Hypothalamus (tissue), 51 donors: ENCODE measurements around the gene EFNA2.

Experiments
- DNase-seq, 51 donors: peaks; one replicate each; lab custom pipeline; 2025; lab: John Stamatoyannopoulos, UW

Gene EFNA2

GRCh38 chr19:1285737-1286360 is at the start of gene EFNA2:
Gene EFNA2 (plus strand): TSS chr19:1285873. CDS start chr19:1286169, 296 bp downstream.
- peak in 1 of 51 donors; percentile 29 for DNase-seq

- peak in 20 of 51 donors; percentile 18 to 63 (median 46) for DNase-seq
Measured at GRCh38 chr19:1236576-1236975, 49.1 kb upstream of the EFNA2 start.

- peak in 27 of 51 donors; percentile 11 to 61 (median 41) for DNase-seq
Measured at GRCh38 chr19:1237027-1237659, 48.5 kb upstream of the EFNA2 start.

GRCh38 chr19:1237754-1238368 is 47.8 kb upstream of the EFNA2 start, which contains the start of gene CBARP:
Gene CBARP (minus strand): TSS chr19:1238005. CDS start chr19:1236100, 1,905 bp downstream.
- DNase-seq, result peak in 34 of 51 donors; percentile 14 to 83 (median 48)

- DNase-seq, result peak in 5 of 51 donors; percentile 16 to 43 (median 28)
Measured at GRCh38 chr19:1238369-1239303, 47.0 kb upstream of the EFNA2 start.

- DNase-seq, result peak in 2 of 51 donors; percentile 47 to 49
Measured at GRCh38 chr19:1239420-1239795, 46.3 kb upstream of the EFNA2 start.

GRCh38 chr19:1239796-1240737 is 45.6 kb upstream of the EFNA2 start:
- DNase-seq, result peak; percentile 36 to 96 (median 82)

GRCh38 chr19:1240925-1241324 is 44.7 kb upstream of the EFNA2 start:
- peak in 1 of 51 donors; percentile 26 for DNase-seq

GRCh38 chr19:1241417-1242095 is 44.1 kb upstream of the EFNA2 start, which contains the start of gene ATP5F1D:
Gene ATP5F1D (plus strand): TSS chr19:1241751. CDS start chr19:1241851, 100 bp downstream.
- peak; percentile 38 to 95 (median 88) for DNase-seq

- peak in 49 of 51 donors; percentile 33 to 87 (median 76) for DNase-seq
Measured at GRCh38 chr19:1243768-1244692, 41.6 kb upstream of the EFNA2 start.

- DNase-seq, result peak in 20 of 51 donors; percentile 12 to 65 (median 35)
Measured at GRCh38 chr19:1244693-1245451, 40.8 kb upstream of the EFNA2 start.

GRCh38 chr19:1245494-1246264 is 40.0 kb upstream of the EFNA2 start:
- DNase-seq, result peak in 5 of 51 donors; percentile 24 to 58 (median 34)

GRCh38 chr19:1246265-1247087 is 39.2 kb upstream of the EFNA2 start:
- DNase-seq, result peak in 2 of 51 donors; percentile 6 to 26

- DNase-seq, result no peak
Measured at GRCh38 chr19:1247748-1248138, 37.9 kb upstream of the EFNA2 start.
